ENCODE measurements around the gene P4HA2.

Gene P4HA2

GRCh38 chr5:132264546-132265335 lies 37.1 kb upstream of the P4HA2 start:
- no peak for DNase-seq

- no peak for DNase-seq
These were observed 36.1 kb upstream of the P4HA2 start for GRCh38 chr5:132263548-132264261.

GRCh38 chr5:132262882-132263547 lies 35.4 kb upstream of the P4HA2 start:
- DNase-seq: no peak

DNA sequence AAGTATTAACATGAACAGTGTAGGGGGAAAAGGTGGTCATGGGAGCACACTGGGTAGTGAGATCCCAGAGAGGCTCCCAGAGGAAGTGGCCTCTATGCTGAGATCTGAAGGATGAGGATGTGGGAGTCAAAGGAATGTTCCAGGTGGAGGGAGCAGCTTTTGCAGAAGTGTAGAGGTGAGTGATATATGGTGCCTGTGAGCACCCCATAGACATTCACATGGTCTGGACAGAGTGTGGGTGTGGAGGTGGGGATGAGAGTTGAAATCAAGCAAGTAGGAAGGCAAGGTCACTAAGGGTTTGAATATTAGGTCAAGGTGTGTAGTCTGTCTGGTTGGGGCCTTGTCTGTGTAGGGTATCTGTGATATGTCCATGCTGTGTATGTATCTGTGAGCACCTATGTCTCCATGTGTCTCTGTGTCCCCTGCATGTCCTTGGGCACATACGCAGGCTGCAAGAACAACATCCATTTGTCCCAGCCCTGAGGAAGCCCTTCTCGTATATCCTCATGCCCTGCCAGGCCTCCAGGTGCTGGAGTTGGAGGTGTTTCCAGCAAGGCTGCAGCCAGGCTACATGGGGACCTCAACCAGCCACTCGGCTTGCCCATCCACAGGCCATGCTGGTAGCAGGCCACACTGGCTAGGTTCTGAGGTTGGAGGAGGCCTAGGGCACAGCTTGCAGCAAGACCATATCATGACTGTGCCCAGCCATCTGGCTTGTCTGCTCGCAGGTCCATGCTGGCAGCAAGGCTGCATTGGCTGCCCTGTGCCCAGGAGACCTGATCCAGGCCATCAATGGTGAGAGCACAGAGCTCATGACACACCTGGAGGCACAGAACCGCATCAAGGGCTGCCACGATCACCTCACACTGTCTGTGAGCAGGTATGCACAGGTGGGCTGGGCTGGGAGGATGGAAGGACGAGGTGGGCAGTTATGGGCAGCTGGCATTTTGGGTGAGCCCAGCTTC lies 34.5 kb upstream of the P4HA2 start:
- DNase-seq: no peak

- no peak for DNase-seq
These were observed 33.3 kb upstream of the P4HA2 start for GRCh38 chr5:132260714-132261551.

GRCh38 chr5:132260051-132260450 lies 32.4 kb upstream of the P4HA2 start:
- no peak for DNase-seq

GRCh38 chr5:132259069-132259851 lies 31.6 kb upstream of the P4HA2 start:
- DNase-seq: no peak

GRCh38 chr5:132258102-132259068 lies 30.7 kb upstream of the P4HA2 start:
- no peak for DNase-seq

GRCh38 chr5:132257131-132258101 lies 29.8 kb upstream of the P4HA2 start, which contains the start of gene PDLIM4:
TSS of gene PDLIM4 (plus strand) at chr5:132257696. CDS start at chr5:132257735, 39 bp downstream.
- no peak for DNase-seq

DNA sequence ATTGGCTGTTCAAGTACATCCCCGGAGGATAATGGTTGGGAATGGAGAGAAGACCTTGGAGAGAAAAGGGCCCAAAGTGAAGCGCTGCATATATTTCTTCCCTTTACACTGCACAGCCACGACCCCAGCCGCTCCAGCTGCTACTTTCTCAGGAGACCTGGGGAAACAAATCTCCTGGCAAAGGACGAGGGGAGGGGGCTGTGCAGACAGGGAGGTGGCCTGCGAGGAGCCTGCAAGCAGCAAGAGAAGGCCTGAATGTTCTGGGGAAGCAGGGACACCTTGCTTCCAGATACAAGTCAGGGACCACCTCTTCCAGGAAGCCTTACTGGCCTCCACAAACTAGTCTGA lies 29.1 kb upstream of the P4HA2 start:
- no peak for DNase-seq

GRCh38 chr5:132256086-132256782 lies 28.6 kb upstream of the P4HA2 start:
- no peak for DNase-seq

GRCh38 chr5:132254321-132254977 lies 26.8 kb upstream of the P4HA2 start:
- DNase-seq: no peak

DNA sequence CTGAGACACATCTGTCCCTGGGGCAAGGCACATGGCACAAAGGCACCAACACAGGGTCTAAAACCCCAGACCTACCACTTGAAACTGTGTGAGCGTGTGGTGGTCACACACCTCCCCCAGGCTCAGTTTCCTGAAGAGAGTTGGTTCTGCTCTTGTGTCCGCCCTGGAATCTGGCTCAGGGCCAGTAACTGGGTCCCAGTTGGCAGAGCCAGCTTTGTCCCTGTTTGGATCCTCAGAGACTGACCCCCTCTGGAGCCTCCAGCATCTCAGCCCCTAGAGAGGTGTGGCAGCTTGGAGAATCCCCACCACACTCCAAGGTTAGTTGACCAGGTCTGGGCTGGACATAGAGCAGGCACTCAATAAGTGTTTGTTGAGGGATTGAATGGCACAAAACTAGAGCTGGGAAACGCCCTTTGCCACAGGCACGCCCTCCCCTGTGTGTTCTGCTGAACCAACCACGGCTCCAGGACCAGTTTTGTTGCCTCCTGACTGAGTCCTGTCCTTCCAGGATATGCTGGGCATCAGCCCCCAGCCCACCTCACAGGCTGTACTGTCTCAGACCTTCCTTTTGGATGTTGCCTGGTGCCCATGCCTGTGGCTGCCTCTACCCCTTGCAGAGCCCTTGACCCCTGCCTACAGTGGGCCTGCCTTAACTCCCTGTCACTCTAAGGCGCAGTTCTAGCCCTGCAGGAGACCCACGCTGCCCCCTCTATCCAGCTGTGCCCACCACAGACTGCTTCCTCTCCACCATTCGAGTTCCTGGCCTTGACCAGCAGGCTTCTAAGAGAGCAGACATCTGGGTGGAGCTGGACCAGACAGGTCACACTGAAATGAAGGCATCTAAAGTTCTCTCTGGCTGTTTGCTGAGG lies 26.0 kb upstream of the P4HA2 start:
- no peak for DNase-seq

- DNase-seq: no peak
These were observed 25.4 kb upstream of the P4HA2 start for GRCh38 chr5:132253008-132253441.

DNA sequence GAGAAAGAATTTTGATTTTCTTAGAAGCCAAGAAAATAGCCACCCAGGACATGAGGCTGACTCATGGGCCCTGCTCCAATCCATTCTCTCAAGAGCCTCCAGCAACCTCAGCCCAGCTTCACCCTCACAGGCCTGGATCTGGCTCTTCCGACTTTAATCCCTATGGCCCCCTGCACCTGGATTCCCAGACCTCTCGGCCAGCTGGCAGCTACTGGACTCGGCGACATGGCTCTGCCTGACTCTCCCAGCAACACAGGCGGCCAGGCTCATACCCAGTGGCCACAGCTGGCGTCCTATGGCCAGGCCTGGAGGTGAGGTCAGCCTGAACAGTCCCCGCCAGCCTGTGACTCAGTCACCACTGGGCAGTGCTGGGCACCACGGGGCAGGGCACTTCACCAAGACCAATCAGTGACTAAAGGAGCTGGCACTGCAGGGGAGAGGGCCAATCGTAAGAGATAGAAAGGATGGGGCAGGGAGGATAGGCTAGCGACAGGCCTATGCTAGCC lies 23.6 kb upstream of the P4HA2 start:
- DNase-seq: no peak

DNA sequence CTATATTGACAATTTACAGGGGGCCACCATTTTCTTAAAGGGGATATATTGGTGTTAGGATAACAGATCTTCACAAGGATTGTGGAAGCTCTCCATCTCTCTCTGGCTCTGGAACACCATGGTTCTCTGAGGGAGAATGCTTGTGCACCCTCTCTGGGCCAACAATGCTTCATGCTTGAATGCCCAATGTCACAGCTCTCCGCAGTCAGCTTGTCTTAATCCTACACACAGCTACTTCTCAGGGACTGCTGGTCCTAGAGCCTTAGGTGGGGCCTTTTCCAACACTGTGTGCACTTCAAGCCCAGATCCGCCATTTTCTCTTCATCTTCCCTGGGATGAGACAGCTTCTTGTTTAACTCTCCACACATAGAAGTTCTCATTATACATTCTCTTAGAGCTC lies 22.9 kb upstream of the P4HA2 start:
- DNase-seq: no peak

Data from NCI-H2029 treated with DMSO at 0.1 percent for 48 hours (cell line).